ENCODE data around the gene RND3. TPM values are rescaled to one million over a fixed set of nuclear protein-coding genes. Genes with fewer than 3 reads are reported as not detected.

The RND3 gene
- total RNA-seq, 1 experiment from 2014 or later: 80.0 TPM

DNA sequence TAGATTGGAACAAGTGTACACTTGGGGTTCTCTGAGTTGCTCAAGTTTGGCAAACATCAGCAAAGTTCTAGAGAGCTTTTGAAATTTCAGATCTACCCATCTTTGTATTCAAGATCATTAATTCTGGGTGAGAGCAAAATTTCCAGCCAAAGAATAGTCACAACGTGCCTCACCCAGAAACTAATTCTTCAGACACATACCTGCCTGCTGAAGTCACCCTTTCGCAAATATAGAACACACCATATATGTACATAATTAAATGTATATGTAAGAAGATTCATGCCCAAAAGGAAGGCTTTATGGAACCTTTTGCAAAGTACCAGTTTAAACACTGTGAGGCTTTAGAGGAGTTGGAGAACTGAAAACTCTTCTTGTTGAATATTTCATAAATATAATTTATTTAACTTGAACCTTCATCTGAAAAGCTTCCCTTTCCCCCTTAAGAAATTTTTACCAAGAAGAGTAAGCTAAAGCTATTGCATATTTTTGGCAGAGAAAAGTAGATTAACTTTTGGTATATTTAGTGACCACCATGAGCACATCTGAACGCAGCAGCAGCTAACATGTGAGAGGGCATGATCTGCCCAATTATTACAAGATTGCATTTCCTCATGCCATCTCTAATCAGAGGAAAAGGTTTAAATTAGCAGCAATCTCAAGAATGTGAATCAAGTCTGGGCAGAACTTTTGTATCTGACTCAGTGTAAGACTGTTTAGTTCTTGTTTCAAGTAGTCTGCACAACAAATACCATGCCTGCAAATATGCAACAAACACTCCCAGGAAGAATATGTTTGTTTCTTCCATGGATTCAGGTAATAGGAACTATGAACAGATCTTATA, 8.2 kb downstream of the RND3 start:
- no peak for DNase-seq (ENCODE audit: low read depth)
- in situ Hi-C loops (cut with HindIII; ENCODE audit: low pct_unique_long_range_greater_than_20kb, low sequenced_read_pairs): no loop called here

DNA sequence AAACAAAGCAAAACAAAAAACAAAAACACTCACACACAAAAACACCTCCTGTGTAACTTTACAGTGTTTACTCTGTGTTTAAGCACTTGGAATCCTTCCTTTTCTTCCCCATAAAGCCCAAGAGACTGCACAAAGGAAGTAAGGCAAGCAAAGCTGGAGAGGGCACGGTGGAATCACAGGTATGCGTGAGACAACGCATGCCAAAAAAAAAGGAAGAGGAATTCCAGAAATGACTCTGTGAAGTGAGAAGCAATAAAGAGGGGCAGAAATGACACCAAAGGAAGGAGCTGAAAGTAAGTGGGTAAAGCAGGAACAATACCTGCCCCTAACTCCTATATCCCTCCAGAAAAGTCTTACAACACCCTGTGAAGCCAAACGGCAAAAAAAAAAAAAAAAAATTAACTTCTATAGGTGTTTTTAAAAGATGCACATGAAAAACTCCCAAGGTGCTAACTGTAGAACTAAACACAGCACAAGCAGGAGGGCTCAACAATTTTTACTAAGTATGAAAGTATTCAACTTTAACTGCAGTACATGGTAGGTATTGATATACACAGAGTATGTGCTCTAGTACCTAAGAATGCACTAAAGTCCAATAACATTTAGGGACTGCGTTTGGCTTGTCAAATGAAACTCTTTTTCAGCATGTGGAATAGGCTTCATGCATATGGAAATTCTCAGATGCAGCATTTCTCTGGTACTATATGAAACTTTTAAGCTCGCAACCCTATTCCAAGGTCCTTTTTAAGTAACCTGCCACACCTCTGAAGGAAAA, 9.1 kb downstream of the RND3 start:
- DNase-seq (ENCODE audit: low read depth): no peak
- in situ Hi-C loops (cut with HindIII; ENCODE audit: low pct_unique_long_range_greater_than_20kb, low sequenced_read_pairs): no loop called here

DNA sequence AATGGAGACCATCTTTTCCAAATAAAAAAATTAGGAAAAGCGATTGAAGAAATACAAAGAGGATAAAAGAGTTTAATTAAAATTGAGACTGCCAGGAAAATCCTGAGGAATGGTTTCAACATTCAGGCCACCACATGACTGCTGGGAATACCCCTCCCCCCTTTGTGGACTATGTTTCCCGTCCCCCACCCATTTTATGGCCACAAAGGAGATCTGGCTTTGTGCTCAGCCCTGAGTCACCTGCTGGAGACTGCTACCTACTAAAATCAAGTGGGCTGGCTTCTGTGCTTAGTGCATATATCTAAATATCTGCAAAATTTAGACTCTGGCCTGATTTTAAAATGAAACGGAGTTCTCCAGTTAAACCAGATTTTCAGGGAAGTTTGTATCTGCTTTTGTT, 10.1 kb downstream of the RND3 start:
- no peak for DNase-seq (ENCODE audit: low read depth)
- in situ Hi-C loops (cut with HindIII; ENCODE audit: low pct_unique_long_range_greater_than_20kb, low sequenced_read_pairs): no loop called here

DNA sequence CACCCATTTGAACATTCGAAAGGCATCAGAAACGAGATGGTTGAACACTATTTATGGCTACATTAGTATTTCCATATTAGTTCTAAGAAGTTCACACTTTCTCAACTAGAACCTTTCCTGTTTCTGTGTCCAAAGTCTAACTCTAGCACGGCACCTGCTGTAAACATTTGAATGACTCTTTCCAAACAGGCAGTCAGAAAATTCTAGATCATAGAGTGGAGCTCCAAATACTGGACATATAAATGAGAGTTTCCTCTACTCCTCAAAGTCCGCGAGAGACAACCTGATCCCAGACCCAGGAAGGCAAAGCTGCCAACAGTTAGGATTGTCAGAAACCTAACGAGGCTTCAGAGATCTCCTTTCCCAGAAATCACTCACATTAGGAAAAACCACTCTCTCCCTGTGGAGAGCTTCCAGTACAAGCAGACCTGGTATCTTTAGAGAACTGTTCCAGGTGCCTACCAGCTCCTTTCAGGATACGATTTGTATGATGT, 10.6 kb downstream of the RND3 start:
- in situ Hi-C loops (cut with HindIII; ENCODE audit: low pct_unique_long_range_greater_than_20kb, low sequenced_read_pairs): no loop called here
- DNase-seq (ENCODE audit: low read depth): no peak

DNA sequence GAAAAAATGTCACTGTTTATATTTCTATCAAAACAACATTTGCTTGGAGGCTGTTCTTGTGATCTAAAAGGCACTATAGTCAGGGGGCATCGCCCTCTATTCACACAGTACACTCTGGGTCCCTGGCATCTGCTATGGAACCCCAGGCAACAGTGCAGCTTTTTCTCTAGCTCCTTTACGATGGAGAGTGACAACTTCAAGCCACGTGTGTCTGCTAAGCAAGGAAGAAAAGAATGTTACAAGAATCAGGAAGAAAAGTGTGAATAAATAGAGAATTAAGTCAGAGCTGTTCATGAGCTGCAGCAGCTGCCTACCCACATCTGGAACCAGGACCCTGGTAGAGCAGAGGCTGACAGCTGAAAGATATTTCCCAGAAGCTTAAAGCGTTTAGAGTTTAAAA, 11.2 kb downstream of the RND3 start:
- in situ Hi-C loops (cut with HindIII; ENCODE audit: low pct_unique_long_range_greater_than_20kb, low sequenced_read_pairs): no loop called here
- DNase-seq (ENCODE audit: low read depth): no peak

DNA sequence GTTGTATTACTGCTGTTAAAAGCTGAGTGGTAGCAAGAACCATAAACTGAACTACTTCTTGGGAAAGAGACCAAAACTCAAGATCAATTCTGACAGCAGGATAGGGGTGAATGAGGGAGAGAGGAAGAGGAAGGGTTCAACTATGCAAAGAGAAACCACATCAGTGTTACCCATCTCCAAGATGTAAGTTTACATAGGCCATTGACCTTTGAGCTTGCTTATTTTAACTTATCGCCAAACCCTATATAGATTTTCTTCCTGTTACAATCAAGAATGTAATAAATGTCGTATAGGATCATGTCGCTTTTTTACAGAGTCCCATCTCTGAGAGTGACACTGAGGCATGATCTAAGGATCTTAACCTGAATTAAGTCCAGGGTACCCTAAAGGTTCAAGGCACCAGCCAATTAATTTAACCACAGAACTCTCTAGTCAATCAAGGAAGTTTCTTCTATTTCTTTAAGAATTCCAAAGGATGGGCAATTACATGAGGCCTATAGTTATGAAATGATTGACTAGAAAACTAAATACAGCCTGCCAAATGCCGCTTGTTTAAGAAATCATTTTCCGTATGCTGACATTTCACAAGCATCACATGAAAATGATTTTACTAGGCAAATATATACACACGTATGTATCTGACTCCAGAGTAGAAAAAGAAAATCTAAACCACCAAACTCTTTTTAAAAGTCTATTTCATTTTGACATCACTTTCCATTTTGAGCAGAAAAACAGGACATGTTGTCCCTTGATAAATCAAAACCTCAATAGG, 11.8 kb downstream of the RND3 start:
- DNase-seq (ENCODE audit: low read depth): no peak
- in situ Hi-C loops (cut with HindIII; ENCODE audit: low pct_unique_long_range_greater_than_20kb, low sequenced_read_pairs): no loop called here

DNA sequence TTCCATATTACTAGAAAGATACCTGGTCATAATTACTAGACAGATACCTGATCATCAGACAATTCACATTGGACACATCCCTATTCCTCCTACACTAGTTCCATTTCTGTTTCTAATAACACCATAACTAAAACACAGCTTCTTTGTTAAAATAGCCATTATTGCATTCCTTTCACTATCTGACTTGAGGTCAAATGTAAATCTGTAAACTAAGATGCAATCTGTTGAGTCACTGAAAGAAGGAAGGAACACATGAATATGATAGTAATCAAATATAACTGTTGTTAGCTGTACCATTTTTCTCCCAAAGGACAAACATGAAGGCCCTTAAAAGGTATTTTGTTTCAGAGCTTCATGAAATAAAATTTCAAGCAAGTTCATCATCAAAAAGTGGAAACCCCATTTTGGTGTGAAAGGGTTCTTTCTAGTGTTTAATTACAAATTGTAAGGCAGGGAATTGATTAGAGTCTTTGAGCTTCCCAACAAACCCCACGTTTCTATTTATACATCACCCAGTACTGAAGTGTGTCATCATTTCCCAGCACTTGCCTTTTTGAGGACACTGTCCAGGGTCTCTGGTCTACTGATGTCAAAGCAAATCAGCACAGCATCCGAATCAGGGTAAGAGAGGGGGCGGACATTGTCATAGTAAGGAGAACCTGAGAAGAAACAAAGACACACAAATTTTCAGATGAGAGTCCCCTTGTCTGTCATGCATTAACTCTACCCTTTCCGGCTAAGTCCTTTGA, 13.0 kb downstream of the RND3 start:
- no peak for DNase-seq (ENCODE audit: low read depth)
- in situ Hi-C loops (cut with HindIII; ENCODE audit: low pct_unique_long_range_greater_than_20kb, low sequenced_read_pairs): no loop called here

DNA sequence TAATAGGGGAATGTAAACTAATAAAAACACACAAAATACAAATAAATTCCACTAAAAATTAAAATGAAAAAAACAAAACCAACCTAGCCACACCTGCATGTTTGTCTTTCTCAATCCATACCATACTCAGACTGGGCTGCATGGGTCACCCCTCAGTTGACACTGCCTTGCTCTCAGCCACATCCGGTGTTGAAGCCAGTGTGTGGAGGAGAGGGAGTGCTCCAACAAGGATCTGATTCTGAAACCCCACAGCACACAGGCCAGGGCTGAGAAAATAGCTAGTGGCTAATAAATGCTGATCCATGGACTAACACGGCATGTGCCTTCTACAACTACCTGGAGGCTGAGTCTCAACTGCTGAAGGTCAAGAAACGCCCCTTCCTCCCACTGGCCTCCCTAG, 13.7 kb downstream of the RND3 start:
- DNase-seq (ENCODE audit: low read depth): no peak
- in situ Hi-C loops (cut with HindIII; ENCODE audit: low pct_unique_long_range_greater_than_20kb, low sequenced_read_pairs): no loop called here

DNA sequence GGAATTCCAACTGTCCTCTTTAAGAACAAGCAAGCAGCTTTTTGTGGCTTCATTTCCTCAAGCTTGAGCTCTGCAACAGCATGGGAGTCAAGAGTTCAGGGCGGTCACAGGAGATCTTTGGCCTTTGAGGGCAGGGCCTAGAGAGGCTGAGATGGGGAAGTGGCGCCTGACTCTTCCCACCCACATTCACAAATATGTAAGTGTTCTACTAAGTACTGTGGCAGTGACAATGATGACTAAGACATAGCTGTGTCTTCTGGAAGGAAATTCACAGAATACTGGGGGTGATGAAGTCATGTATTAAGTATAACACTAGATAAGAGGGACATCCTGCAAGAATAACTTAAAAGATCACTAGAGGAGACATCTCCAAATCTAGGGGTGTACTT, 15.0 kb downstream of the RND3 start:
- in situ Hi-C loops (cut with HindIII; ENCODE audit: low pct_unique_long_range_greater_than_20kb, low sequenced_read_pairs): no loop called here

DNA sequence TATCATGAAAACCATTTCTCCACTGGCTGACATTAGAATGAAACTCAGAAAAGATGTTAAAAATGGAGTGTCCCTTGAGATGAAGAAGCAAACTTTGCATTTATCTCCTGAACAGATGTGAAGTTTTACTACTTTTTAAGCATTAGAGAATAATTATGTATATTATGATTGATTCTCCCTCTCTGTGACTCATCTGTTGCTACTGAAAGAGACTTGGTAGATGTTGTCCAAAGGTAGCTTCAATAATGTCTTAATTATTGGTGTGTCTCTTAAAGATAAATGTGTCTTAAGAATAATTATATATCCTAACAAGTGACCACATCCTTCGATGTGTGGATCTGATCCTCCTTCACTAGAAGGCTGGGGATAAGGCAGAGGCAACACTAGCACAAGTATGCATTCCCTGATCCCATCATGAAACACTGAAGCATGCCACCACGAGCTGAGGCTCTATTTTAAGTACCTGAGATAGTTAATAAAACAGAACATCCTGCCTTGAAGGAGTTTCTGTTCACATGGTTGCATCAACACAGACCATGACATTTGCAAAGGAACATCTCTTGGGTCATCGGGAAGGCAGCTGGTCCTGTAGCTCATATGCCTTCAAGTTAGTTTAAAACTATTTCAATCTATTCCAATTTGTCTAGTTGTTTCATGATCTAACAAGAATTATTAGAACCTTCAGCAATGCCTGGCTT, 15.5 kb downstream of the RND3 start:
- in situ Hi-C loops (cut with HindIII; ENCODE audit: low pct_unique_long_range_greater_than_20kb, low sequenced_read_pairs): no loop called here
- DNase-seq (ENCODE audit: low read depth): no peak

More for the DNA sequence above, 15.0 kb downstream of the RND3 start:
- DNase-seq (ENCODE audit: low read depth): peak; percentile 87

DNA sequence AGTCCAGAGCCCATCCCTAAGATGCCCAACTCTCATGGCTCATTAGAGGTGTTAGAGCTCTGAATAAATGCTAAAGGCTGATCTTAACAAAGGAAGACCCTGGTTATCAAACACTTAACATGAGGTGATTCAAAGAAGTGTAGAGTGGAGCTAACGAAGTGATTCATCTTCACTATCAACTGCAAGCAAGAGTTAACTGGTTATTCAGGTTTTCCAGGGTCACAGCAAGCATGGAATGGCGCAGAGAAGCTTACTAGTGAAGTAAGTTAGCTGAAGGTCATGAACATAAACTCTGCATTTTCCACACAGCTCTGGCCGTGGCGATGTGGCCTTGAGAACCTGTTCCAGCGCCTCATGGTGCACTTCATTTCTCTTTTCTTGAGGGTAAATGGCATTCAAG, 17.0 kb downstream of the RND3 start:
- in situ Hi-C loops (cut with HindIII; ENCODE audit: low pct_unique_long_range_greater_than_20kb, low sequenced_read_pairs): no loop called here
- no peak for DNase-seq (ENCODE audit: low read depth)

DNA sequence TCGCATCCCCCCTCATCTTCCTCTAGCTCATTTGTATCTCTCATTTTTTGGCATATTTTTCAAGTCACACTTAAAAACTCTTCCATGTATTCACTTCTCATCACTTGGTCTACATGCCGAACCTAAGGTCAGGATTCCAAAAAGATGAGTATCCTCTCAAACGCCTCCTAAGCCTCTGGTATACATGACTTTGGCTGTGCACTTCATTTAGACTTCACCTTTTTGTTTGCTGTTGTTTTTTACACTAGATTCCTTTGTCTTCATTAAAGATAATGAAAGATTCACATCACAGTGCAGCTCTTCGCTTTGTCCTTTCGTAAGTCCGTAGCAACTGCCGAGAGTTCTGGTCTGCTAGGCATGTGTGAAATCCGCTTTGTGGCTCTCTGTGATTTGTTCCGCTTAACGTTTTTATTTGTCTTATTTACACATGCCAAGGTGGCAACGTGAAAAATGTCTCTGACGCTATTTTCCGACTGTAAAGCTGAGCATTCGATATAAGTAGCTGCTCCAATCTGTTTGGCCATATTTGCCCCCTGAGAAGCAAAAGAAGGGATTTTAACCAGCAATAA, 17.7 kb downstream of the RND3 start:
- in situ Hi-C loops (cut with HindIII; ENCODE audit: low pct_unique_long_range_greater_than_20kb, low sequenced_read_pairs): no loop called here
- no peak for DNase-seq (ENCODE audit: low read depth)

DNA sequence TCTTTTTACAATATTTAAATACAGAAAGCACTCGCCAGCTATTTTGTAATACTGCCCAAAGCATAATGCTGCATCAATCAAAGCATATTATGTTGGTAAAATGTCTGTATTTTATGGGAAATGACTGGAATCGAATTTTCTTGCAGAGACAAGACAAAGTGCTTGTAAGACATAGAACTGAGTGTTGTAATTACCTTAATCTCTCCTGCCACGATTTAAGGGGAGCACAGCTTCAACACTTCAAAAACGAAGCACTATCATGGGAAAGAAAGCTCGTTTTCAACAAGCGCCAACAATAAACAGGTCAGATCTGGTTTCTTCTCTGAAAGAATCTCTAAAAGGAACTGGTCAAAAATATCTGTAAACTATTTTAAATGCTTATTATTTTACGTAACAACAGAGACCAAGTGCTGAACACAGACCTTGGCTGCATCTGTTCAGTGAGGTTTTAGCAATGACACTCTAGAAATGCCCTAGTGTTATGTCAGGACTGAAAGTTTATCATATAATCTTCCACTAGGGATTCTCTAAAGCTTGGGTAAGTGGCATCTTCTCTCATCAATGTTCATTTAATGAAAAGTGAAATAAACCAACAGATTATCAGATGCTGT, 19.0 kb downstream of the RND3 start:
- in situ Hi-C loops (cut with HindIII; ENCODE audit: low pct_unique_long_range_greater_than_20kb, low sequenced_read_pairs): no loop called here
- DNase-seq (ENCODE audit: low read depth): no peak

DNA sequence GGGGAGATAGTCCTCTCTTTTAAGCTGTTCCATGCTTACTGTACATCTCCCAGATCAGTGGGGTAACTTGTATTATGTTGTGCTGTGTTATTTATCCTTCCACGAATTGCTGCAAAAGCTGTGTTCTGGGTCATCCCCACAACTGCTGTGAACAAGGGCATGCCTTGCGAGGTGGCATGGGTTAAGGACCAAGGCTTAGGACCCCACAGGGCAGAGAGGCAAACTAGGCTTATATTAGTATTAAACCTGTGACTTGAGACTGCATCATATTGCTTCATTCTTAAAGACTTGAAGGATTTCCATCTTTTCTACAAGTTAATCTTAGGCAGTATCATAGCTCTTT, 19.9 kb downstream of the RND3 start:
- no peak for DNase-seq (ENCODE audit: low read depth)
- in situ Hi-C loops (cut with HindIII; ENCODE audit: low pct_unique_long_range_greater_than_20kb, low sequenced_read_pairs): no loop called here

DNA sequence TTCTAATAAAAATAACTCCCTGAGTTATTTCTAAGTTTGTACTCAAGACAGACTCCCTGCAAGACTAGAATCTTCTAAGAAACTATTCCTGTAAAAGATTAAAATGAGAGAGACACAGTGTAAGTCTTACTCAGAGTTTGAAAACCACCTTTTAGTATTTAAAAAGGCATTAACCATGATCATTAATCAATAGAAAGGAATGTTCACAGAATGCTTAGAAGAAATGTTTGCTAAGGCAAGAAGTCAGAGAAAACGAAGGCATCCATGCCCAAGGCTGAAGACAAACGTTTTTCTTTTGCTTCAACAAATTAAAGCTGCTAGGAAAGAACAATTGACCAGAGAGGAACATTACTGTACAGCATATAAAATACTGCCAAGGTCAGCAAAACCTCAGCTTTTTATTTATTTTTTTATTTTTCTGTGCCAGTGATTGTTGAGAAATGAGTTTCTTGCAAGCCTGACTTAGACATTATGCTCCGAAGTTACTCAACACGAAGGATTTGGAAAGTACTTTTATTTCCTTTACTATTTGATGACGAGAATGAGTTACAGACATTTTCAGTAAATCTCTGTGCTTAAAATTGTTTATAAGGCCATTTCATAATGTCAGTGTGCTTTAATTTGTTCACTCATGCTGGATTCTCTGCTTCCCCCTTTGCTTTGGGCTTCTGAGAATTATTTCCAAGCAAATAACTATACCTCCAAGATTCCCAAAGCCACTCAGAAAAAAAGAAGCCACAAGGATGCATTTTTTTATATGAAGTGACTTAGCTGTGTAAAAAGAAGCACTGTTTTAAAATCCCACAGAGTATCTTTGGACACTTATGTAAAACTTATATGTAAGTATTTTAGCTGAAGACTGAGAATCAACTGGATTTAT, 20.5 kb downstream of the RND3 start:
- in situ Hi-C loops (cut with HindIII; ENCODE audit: low pct_unique_long_range_greater_than_20kb, low sequenced_read_pairs): no loop called here

More for the DNA sequence above, 20.5 kb downstream of the RND3 start:
- no peak for DNase-seq (ENCODE audit: low read depth)
